ENCODE data around the gene FRMD6. TPM values are rescaled to one million over a fixed set of nuclear protein-coding genes. Genes with fewer than 3 reads are reported as not detected.

The FRMD6 gene
- total RNA-seq, 1 donor from 2014 or later: 16.9 TPM

DNA sequence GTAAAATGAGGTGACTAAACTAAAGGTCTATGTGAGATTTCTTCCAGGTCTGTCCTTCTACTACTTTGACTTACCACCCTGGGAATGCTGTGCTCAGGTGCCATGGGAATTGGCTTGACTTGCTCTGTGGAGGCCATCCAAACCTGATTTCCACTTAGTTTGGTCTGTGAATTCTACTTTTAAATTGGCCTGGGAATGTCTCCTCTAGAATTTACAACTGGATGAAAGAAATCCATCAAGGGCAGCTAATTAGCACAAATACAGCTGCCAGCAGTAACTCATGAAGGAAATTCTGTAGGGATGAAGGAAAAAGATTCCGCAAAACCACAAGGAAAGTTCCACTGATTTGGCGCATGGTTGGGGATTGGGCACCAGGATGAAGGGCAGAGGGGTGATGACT, 31.7 kb upstream of the FRMD6 start:
- Mint-ChIP-seq H3K36me3 (ENCODE audit: unreplicated experiment) (peaks cover 8% of the 10 kb centered on the region), H3K27ac (ENCODE audit: unreplicated experiment) (no peak overlapping the region), H3K9me3 (ENCODE audit: unreplicated experiment) (no peaks in the 10 kb centered on the region), H3K4me1 (ENCODE audit: low read depth, unreplicated experiment) (no peaks in the 10 kb centered on the region), H3K27me3 (ENCODE audit: unreplicated experiment) (no peaks in the 10 kb centered on the region), H3K4me3 (ENCODE audit: unreplicated experiment) (no peak overlapping the region)
- TF ChIP-seq, protein P1, sequence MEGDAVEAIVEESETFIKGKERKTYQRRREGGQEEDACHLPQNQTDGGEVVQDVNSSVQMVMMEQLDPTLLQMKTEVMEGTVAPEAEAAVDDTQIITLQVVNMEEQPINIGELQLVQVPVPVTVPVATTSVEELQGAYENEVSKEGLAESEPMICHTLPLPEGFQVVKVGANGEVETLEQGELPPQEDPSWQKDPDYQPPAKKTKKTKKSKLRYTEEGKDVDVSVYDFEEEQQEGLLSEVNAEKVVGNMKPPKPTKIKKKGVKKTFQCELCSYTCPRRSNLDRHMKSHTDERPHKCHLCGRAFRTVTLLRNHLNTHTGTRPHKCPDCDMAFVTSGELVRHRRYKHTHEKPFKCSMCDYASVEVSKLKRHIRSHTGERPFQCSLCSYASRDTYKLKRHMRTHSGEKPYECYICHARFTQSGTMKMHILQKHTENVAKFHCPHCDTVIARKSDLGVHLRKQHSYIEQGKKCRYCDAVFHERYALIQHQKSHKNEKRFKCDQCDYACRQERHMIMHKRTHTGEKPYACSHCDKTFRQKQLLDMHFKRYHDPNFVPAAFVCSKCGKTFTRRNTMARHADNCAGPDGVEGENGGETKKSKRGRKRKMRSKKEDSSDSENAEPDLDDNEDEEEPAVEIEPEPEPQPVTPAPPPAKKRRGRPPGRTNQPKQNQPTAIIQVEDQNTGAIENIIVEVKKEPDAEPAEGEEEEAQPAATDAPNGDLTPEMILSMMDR (IDR thresholded peaks at IDR 0.05; ENCODE audit: partially characterized antibody, unreplicated experiment): no peak
- DNase-seq: no peak

GRCh38 chr14:51621654-51622053, 30.1 kb upstream of the FRMD6 start:
- Mint-ChIP-seq H3K4me3 (ENCODE audit: unreplicated experiment) (no peak overlapping the region), H3K4me1 (ENCODE audit: low read depth, unreplicated experiment) (no peaks in the 10 kb centered on the region), H3K36me3 (ENCODE audit: unreplicated experiment) (peaks cover 5% of the 10 kb centered on the region), H3K27me3 (ENCODE audit: unreplicated experiment) (no peaks in the 10 kb centered on the region), H3K9me3 (ENCODE audit: unreplicated experiment) (no peaks in the 10 kb centered on the region), H3K27ac (ENCODE audit: unreplicated experiment) (no peak overlapping the region)
- no peak for DNase-seq
- TF ChIP-seq, protein P1 (IDR thresholded peaks at IDR 0.05; ENCODE audit: partially characterized antibody, unreplicated experiment): no peak

- H3K4me3 Mint-ChIP-seq (ENCODE audit: unreplicated experiment): no peak overlapping the region
- no peaks in the 10 kb centered on the region for H3K27me3 Mint-ChIP-seq (ENCODE audit: unreplicated experiment)
- H3K9me3 Mint-ChIP-seq (ENCODE audit: unreplicated experiment): no peaks in the 10 kb centered on the region
- TF ChIP-seq, protein P1 (IDR thresholded peaks at IDR 0.05; ENCODE audit: partially characterized antibody, unreplicated experiment): no peak
- no peaks in the 10 kb centered on the region for H3K4me1 Mint-ChIP-seq (ENCODE audit: low read depth, unreplicated experiment)
- peaks cover 5% of the 10 kb centered on the region for H3K36me3 Mint-ChIP-seq (ENCODE audit: unreplicated experiment)
- H3K27ac Mint-ChIP-seq (ENCODE audit: unreplicated experiment): no peak overlapping the region
- no peak for DNase-seq
Measured at GRCh38 chr14:51622376-51622775, 29.3 kb upstream of the FRMD6 start.

DNA sequence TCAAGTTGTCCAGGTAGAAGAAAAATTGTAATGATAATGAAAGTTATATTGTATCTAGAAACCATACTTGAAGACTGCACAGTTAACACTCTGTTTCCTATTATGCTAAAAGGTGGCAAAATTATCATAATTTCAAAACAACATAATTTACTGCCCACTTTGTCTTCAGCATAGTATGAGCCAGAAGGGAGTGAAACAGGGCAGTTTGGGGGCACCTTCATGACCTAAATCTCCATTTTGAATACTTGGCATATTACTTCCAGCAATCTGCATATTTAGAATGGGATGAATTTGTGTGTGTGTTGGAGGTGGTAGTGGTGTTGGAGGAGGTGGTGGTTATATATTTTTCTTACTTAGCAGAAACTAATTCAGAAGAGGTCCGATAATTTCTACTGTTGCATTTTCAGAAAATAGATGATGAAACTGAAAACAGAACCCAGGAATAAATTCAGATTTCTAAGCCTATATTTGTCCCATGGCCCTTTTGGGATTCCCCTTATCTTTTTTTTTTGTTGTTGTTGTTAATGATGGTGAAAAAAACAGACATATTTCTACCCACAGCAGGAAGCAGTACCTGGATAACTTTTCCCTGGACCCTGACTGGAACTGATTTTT, 26.6 kb upstream of the FRMD6 start:
- Mint-ChIP-seq H3K4me1 (ENCODE audit: low read depth, unreplicated experiment) (no peaks in the 10 kb centered on the region), H3K9me3 (ENCODE audit: unreplicated experiment) (no peaks in the 10 kb centered on the region), H3K4me3 (ENCODE audit: unreplicated experiment) (no peak overlapping the region), H3K27me3 (ENCODE audit: unreplicated experiment) (no peaks in the 10 kb centered on the region), H3K36me3 (ENCODE audit: unreplicated experiment) (peaks cover 5% of the 10 kb centered on the region), H3K27ac (ENCODE audit: unreplicated experiment) (no peak overlapping the region)
- DNase-seq: no peak
- TF ChIP-seq, protein P1 (IDR thresholded peaks at IDR 0.05; ENCODE audit: partially characterized antibody, unreplicated experiment): no peak

DNA sequence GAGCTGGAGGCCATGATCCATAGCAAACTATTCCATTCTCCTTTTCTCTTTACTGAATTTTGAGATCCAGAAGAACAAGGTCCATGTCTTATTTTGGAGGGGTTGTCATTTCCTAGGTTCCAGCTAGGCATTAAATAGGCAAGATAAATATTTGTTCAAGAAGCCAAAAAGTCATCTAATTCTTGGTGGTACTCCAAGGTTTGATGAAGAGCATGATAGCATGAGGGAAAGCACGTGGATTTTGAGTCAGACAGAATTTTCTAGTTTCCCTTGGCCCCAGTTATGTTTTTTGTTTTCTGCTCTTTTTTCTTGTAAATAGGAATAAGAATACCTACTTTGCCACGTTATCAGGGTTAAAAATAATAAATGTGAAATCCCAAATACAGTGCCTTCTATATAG, 25.5 kb upstream of the FRMD6 start:
- Mint-ChIP-seq H3K36me3 (ENCODE audit: unreplicated experiment) (peaks cover 5% of the 10 kb centered on the region), H3K9me3 (ENCODE audit: unreplicated experiment) (no peaks in the 10 kb centered on the region), H3K27me3 (ENCODE audit: unreplicated experiment) (no peaks in the 10 kb centered on the region), H3K4me3 (ENCODE audit: unreplicated experiment) (no peak overlapping the region), H3K27ac (ENCODE audit: unreplicated experiment) (no peak overlapping the region), H3K4me1 (ENCODE audit: low read depth, unreplicated experiment) (no peaks in the 10 kb centered on the region)
- TF ChIP-seq, protein P1 (IDR thresholded peaks at IDR 0.05; ENCODE audit: partially characterized antibody, unreplicated experiment): no peak
- no peak for DNase-seq

Measured in glutamatergic neuron (in vitro differentiated cells).